ENCODE measurements around the gene OXLD1.
"Not testable (repeated sequence)": the region's sequence is repeated elsewhere in the genome, so short reads cannot be mapped to it uniquely, and the experiment has no call there.

The OXLD1 gene

GRCh38 chr17:81621494-81622130, 44.8 kb downstream of the OXLD1 start:
- DNase-seq (ENCODE audit: low read depth in 3 of 3, low spot score in 1 of 3), result no peak

DNA sequence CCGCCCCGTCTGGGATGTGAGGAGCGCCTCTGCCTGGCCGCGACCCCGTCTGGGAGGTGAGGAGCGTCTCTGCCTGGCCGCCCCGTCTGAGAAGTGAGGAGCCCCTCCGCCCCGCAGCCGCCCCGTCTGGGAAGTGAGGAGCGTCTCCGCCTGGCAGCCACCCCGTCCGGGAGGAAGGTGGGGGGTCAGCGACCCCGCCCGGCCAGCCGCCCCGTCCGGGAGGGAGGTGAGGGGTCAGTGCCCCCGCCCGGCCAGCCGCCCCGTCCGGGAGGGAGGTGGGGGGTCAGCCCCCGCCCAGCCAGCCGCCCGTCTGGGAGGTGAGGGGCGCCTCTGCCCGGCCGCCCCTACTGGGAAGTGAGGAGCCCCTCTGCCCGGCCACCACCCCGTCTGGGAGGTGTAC, 48.1 kb downstream of the OXLD1 start:
- not testable (repeated sequence) for DNase-seq (ENCODE audit: low read depth in 3 of 3, low spot score in 1 of 3)

DNA sequence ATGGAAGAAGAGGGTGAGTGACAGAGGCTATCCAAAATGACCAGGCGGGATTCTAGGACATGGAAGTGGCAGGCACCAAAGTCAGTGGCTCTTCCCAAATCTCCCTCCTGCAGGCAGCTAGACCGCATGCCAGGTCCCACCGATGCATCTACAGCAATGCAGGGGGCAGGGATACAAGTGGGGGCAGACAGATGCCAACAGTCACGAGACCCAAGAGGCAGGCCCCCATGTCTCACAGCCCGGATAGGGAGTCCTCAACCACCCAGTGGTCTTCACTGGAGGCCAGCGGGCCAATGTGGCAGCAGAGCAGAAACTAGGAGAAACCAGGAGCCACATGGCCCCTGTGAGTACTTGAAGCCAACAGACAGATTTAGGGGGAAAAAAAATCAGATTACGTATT, 49.5 kb downstream of the OXLD1 start:
- no peak for DNase-seq (ENCODE audit: low read depth in 3 of 3, low spot score in 1 of 3)

DNA sequence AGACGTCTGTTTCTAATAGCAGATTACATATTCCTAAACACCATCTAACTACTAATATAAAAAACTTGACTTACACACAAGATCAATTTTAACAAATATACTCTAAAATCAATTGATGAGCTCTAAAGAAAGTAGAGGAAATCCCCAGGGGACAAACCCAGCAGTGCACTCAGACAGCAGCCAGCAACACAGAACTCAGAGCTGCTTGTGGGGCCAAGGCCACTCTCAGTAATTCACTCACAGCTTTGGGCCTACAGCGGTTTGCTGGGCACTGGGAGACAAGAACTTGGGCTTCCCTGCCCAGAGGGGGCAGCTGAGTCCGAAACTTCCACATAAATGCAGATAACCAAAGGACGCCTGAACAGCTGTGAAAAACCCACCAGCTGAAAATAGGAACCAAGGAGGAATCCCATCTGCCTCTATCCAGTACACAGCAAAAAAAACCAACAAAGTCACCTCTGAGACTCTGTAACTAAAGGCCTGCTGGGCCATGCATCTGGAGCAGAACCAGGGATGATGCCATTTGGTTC, 50.9 kb downstream of the OXLD1 start:
- no peak for DNase-seq (ENCODE audit: low read depth in 3 of 3, low spot score in 1 of 3)
